Measurements from ENCODE around the gene SLC12A7. TPM values are rescaled to one million over a fixed set of nuclear protein-coding genes. Genes with fewer than 3 reads are reported as not detected.

The SLC12A7 gene
- total RNA-seq, 2 donors from 2014 or later: 27.6 to 138 TPM

DNA sequence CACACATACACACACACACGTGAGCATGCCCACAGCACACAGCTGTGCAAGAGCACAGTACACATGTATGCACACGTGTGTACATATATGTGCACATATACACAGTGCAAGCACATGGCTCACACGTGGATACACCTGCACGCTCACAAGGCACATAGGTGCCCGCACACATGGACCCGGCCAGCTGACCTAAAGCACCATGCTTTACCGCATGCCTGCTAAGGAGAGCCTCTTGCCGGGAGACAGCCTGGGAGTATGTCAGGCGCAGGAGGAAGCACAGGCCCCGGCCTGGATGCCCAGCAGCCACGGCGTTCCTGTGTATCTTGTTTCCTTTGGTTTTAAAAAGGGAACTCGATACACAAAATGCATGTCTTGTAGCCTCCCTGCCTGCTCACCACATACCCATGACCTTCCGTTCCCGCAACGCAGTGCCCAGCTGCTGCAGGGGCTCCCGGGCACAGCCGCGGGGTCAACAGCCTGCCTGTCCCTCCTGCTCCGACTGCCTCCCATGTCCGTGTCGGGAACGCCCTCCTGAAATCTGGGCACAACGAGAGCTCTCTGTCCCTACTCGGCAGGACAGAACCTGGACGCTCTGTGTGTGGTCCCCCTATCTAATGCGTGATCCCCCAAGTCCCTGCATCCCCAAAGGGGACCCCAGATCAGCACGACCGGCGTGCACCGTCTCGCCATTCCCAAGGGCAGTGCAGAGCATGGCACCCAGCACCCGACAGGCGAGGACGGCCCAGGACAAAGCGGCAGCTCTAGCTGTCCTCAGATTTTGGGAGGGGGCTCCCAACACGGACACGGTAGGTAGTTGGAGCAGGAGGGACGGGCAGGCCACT lies 3.6 kb downstream of the SLC12A7 start:
- no peaks in the 10 kb centered on the region for H3K27me3 ChIP-seq (replicated peaks; ENCODE audit: insufficient read depth)
- H3K4me1 ChIP-seq (replicated peaks): peaks cover 19% of the 10 kb centered on the region
- intact Hi-C loops (cut with DNase I): no loop called here
- DNase-seq (ENCODE audit: low spot score): no peak
- H3K27ac ChIP-seq: peak overlapping the region in 1 of 2 donors; percentile 2
- WGBS: 81% methylated on average over 39 of the region's 39 CpGs
- H3K4me3 ChIP-seq: no peak overlapping the region
- no peaks in the 10 kb centered on the region for H3K36me3 ChIP-seq
- H3K9me3 ChIP-seq: no peaks in the 10 kb centered on the region
- TF ChIP-seq CTCF (IDR thresholded peaks at IDR 0.05): no peak
- no peak for TF ChIP-seq POLR2A (IDR thresholded peaks at IDR 0.05)
- no peak for TF ChIP-seq POLR2AphosphoS5 (IDR thresholded peaks at IDR 0.05)

DNA sequence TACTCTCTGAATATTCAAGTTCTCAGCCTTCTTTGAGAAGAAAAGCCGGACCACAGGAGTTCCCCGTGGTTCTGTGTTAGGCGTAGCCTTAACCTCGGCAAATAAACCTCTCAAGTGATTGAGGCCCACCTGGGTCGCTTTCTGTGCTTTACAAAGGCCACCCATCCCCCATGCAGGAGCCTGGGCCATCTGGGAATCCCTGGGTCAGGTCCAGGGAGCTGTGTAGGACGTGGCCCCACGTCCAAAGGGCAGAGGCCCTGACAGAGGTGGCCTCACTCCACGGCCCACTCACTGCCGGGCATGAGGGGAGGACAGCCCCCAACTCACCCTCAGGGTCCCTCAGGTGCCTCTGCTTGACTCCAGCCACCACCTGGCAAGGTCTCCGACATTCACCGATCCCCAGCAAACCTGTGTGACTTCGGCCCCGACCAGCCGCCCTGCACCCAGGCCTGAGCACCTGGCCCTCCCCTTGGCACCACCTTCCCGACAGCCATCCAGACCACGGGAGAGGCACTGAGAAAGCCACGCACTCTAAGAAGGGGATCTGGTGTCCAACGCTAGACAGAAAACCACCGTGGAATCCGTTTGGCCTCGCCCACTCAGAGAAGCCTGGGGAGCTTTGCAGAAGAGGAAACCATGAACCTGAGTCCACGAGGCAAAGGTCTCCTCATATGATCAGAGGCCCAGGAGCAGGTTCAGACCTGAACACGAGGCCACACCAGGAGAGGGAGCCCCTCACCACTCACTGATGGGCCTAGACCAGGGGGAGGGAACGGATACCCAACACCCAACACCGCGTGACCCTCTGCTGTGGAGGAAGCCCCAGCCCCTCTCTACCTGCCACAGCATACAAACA lies 4.5 kb downstream of the SLC12A7 start:
- Histone ChIP-seq H3K4me1 (replicated peaks) (peaks cover 25% of the 10 kb centered on the region), H3K9me3 (no peaks in the 10 kb centered on the region), H3K27ac (no peak overlapping the region), H3K27me3 (replicated peaks; ENCODE audit: insufficient read depth) (no peaks in the 10 kb centered on the region), H3K36me3 (no peaks in the 10 kb centered on the region), H3K4me3 (no peak overlapping the region)
- WGBS: 72% methylated on average over 25 of the region's 26 CpGs
- TF ChIP-seq CTCF (IDR thresholded peaks at IDR 0.05) (no peak), POLR2A (IDR thresholded peaks at IDR 0.05) (no peak), POLR2AphosphoS5 (IDR thresholded peaks at IDR 0.05) (no peak)
- intact Hi-C loops (cut with DNase I): no loop called here
- DNase-seq (ENCODE audit: low spot score): no peak

DNA sequence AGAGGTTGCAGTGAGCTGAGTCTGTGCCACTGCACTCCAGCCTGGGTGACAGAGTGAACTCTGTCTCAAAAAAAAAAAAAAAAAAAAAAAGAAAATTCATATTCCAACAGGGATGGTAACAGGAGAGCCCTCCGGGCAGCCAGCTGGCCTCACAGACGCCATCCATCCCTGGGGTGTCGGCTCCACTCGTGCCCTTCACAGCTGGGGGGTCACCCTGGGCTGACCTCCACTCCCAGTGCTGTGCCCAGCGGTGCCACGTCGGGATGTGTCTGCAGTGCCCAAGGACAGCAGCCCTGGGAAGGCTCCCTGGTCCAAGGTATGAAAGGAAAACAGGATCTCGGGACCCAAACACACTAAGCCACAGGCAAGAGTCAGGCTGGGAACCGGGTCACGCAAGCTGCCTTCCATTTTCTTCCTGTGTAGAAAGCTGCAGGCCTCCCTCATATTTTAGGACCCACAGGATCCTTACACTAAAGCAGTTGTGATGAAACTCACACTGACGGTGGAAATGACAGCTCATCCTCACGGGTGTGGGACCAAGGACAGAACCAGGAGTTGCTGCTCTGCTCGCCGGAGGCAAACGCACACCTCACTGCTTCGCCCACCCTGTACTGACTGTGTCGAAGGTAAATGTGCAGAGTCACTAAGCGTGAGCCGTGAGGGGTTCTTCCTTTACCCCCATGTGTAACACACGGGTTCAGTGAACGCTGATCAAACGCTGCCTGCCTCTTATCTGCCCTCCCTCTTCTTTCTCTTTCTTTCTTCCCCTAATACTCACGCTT lies 5.3 kb downstream of the SLC12A7 start:
- intact Hi-C loops (cut with DNase I): no loop called here
- peaks cover 28% of the 10 kb centered on the region for H3K4me1 ChIP-seq (replicated peaks)
- H3K9me3 ChIP-seq: no peaks in the 10 kb centered on the region
- no peak overlapping the region for H3K4me3 ChIP-seq
- no peak for DNase-seq (ENCODE audit: low spot score)
- WGBS: 81% methylated on average over 23 of the region's 23 CpGs
- no peak for TF ChIP-seq POLR2A (IDR thresholded peaks at IDR 0.05)
- no peak for TF ChIP-seq POLR2AphosphoS5 (IDR thresholded peaks at IDR 0.05)
- no peak for TF ChIP-seq CTCF (IDR thresholded peaks at IDR 0.05)
- H3K27ac ChIP-seq: no peak overlapping the region
- H3K36me3 ChIP-seq: no peaks in the 10 kb centered on the region
- no peaks in the 10 kb centered on the region for H3K27me3 ChIP-seq (replicated peaks; ENCODE audit: insufficient read depth)

GRCh38 chr5:1105350-1106265 lies 6.3 kb downstream of the SLC12A7 start:
- no peak for DNase-seq (ENCODE audit: low spot score)
- Histone ChIP-seq H3K36me3 (no peaks in the 10 kb centered on the region), H3K27ac (no peak overlapping the region), H3K27me3 (replicated peaks; ENCODE audit: insufficient read depth) (no peaks in the 10 kb centered on the region), H3K4me1 (replicated peaks) (peaks cover 28% of the 10 kb centered on the region), H3K4me3 (no peak overlapping the region), H3K9me3 (no peaks in the 10 kb centered on the region)
- intact Hi-C loops (cut with DNase I): no loop called here
- 57% methylated on average over 19 of the region's 19 CpGs for WGBS
- no peak for TF ChIP-seq POLR2A (IDR thresholded peaks at IDR 0.05)
- no peak for TF ChIP-seq CTCF (IDR thresholded peaks at IDR 0.05)
- no peak for TF ChIP-seq POLR2AphosphoS5 (IDR thresholded peaks at IDR 0.05)
